ENCODE results near the gene PPFIA4.

GRCh38 chr1:203085528-203086406 lies 59.5 kb downstream of the PPFIA4 start, which contains the start of gene MYOG:
- TF ChIP-seq, protein P1, sequence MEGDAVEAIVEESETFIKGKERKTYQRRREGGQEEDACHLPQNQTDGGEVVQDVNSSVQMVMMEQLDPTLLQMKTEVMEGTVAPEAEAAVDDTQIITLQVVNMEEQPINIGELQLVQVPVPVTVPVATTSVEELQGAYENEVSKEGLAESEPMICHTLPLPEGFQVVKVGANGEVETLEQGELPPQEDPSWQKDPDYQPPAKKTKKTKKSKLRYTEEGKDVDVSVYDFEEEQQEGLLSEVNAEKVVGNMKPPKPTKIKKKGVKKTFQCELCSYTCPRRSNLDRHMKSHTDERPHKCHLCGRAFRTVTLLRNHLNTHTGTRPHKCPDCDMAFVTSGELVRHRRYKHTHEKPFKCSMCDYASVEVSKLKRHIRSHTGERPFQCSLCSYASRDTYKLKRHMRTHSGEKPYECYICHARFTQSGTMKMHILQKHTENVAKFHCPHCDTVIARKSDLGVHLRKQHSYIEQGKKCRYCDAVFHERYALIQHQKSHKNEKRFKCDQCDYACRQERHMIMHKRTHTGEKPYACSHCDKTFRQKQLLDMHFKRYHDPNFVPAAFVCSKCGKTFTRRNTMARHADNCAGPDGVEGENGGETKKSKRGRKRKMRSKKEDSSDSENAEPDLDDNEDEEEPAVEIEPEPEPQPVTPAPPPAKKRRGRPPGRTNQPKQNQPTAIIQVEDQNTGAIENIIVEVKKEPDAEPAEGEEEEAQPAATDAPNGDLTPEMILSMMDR (conservative IDR thresholded peaks at IDR 0.05; ENCODE audit: low read depth, low read length), result no peak
- TF ChIP-seq EZH2 (IDR thresholded peaks at IDR 0.05; ENCODE audit: borderline replicate concordance, low read depth, low read length, poor library complexity, severe bottlenecking), result no peak

Measured in A673 (cell line).